Measurements from ENCODE around the gene MRPL49.
"Not testable (repeated sequence)": the region's sequence is repeated elsewhere in the genome, so short reads cannot be mapped to it uniquely, and the experiment has no call there.

The MRPL49 gene

GRCh38 chr11:65132988-65133700, 11.0 kb downstream of the MRPL49 start:
- no peak for DNase-seq (ENCODE audit: low read depth)

- no peak for DNase-seq (ENCODE audit: low read depth)
Observed at GRCh38 chr11:65133724-65134123, 11.6 kb downstream of the MRPL49 start.

GRCh38 chr11:65134240-65134951, 12.3 kb downstream of the MRPL49 start, which contains the start of gene SYVN1:
Gene SYVN1, minus strand, starts transcription at chr11:65134519. Its CDS starts 918 bp downstream, at chr11:65133601.
- peak; percentile 88 for DNase-seq (ENCODE audit: low read depth)

- no peak for DNase-seq (ENCODE audit: low read depth)
Observed at GRCh38 chr11:65134952-65135632, 13.0 kb downstream of the MRPL49 start.

GRCh38 chr11:65135633-65136145, 13.6 kb downstream of the MRPL49 start:
- DNase-seq (ENCODE audit: low read depth) = no peak

GRCh38 chr11:65136515-65137096, 14.5 kb downstream of the MRPL49 start:
- no peak for DNase-seq (ENCODE audit: low read depth)

- no peak for DNase-seq (ENCODE audit: low read depth)
Observed at GRCh38 chr11:65141896-65142494, 19.9 kb downstream of the MRPL49 start.

- DNase-seq (ENCODE audit: low read depth) = no peak
Observed at GRCh38 chr11:65147352-65148075, 25.4 kb downstream of the MRPL49 start.

- DNase-seq (ENCODE audit: low read depth) = no peak
Observed at GRCh38 chr11:65148657-65149056, 26.5 kb downstream of the MRPL49 start.

GRCh38 chr11:65150131-65150508, 28.0 kb downstream of the MRPL49 start:
- DNase-seq (ENCODE audit: low read depth) = not testable (repeated sequence)

GRCh38 chr11:65150509-65151299, 28.6 kb downstream of the MRPL49 start:
- DNase-seq (ENCODE audit: low read depth) = no peak

GRCh38 chr11:65151331-65151899, 29.3 kb downstream of the MRPL49 start:
- DNase-seq (ENCODE audit: low read depth) = no peak

GRCh38 chr11:65152122-65152521, 30.0 kb downstream of the MRPL49 start:
- no peak for DNase-seq (ENCODE audit: low read depth)

GRCh38 chr11:65156256-65156655, 34.1 kb downstream of the MRPL49 start:
- no peak for DNase-seq (ENCODE audit: low read depth)

- no peak for DNase-seq (ENCODE audit: low read depth)
Observed at GRCh38 chr11:65156926-65157325, 34.8 kb downstream of the MRPL49 start.

GRCh38 chr11:65157336-65157735, 35.2 kb downstream of the MRPL49 start:
- DNase-seq (ENCODE audit: low read depth) = no peak

GRCh38 chr11:65159012-65159411, 36.9 kb downstream of the MRPL49 start:
- no peak for DNase-seq (ENCODE audit: low read depth)

- no peak for DNase-seq (ENCODE audit: low read depth)
Observed at GRCh38 chr11:65160643-65161042, 38.5 kb downstream of the MRPL49 start.

GRCh38 chr11:65163684-65164083, 41.6 kb downstream of the MRPL49 start:
- no peak for DNase-seq (ENCODE audit: low read depth)

Data from stimulated activated CD8-positive, alpha-beta memory T cell treated with anti-CD3 and anti-CD28 coated beads, Interleukin-15, amount 100 ng/mL, for 24 hours (primary cell).